SU-DHL-6 (cell line): Measurements from ENCODE around the gene PANX2.

Experiments used
- H2AFZ ChIP-seq: fragments of 200-600 bp; sonication (generic); 2 replicates; pipeline ENCODE4 v1.6.1; 2014; ENCODE audit warnings: low read depth, mild to moderate bottlenecking, moderate library complexity, mixed read lengths, antibody characterized with exemption, low read length; ENCODE audit not compliant: severe bottlenecking
- H3F3A ChIP-seq: fragments of 200-600 bp; shearing (Covaris generic); 2 replicates; pipeline ENCODE4 v1.6.0; 2016; ENCODE audit warnings: antibody characterized with exemption, mild to moderate bottlenecking; ENCODE audit not compliant: insufficient read depth
- H3K27ac ChIP-seq: fragments of 200-600 bp; sonication (generic); 2 replicates; pipeline ENCODE4 v1.5.1; 2016; ENCODE audit warnings: low read depth, mild to moderate bottlenecking, low read length, moderate library complexity, mixed read lengths
- H3K27me3 ChIP-seq: fragments of 200-600 bp; sonication (generic), shearing (Covaris generic); 2 replicates; pipeline ENCODE4 v1.6.0; 2014; ENCODE audit warnings: mild to moderate bottlenecking, low read length
- H3K36me3 ChIP-seq: fragments of 200-600 bp; sonication (generic); 2 replicates; pipeline ENCODE4 v1.6.1; 2014; ENCODE audit warnings: mild to moderate bottlenecking, low read length, mixed read lengths
- H3K4me2 ChIP-seq: fragments of 300-600, 200-600 bp; shearing (Covaris generic), sonication (generic); 2 replicates; pipeline ENCODE4 v1.6.0; 2014; ENCODE audit warnings: low read length, low read depth, mild to moderate bottlenecking; ENCODE audit not compliant: poor library complexity, severe bottlenecking
- H3K4me3 ChIP-seq: fragments of 200-600 bp; sonication (generic); 2 replicates; pipeline ENCODE4 v1.5.1; 2014; ENCODE audit warnings: antibody characterized with exemption, low read length, mild to moderate bottlenecking, mixed read lengths; ENCODE audit not compliant: insufficient read depth, poor library complexity, severe bottlenecking
- H3K79me2 ChIP-seq: fragments of 200-600 bp; sonication (generic); 2 replicates; pipeline ENCODE4 v1.6.1; 2014; ENCODE audit warnings: mild to moderate bottlenecking, low read length, moderate library complexity; ENCODE audit not compliant: insufficient read depth
- H3K9ac ChIP-seq: fragments of 200-600 bp; sonication (generic); 2 replicates; pipeline ENCODE4 v1.7.0; 2014; ENCODE audit warnings: mild to moderate bottlenecking, low read length
- H3K9me2 ChIP-seq: fragments of 200-600 bp; sonication (generic); replicated peaks from 2 replicates; pipeline ENCODE4 v1.6.1; 2014; ENCODE audit warnings: low read length; ENCODE audit not compliant: insufficient read depth
- H3K9me3 ChIP-seq: fragments of 200-600 bp; sonication (generic); 2 replicates; pipeline ENCODE4 v1.6.1; 2014; ENCODE audit warnings: low read length, mixed read lengths; ENCODE audit not compliant: insufficient read depth
- H4K20me1 ChIP-seq: fragments of 200-600 bp; sonication (generic); 2 replicates; pipeline ENCODE4 v1.6.1; 2014; ENCODE audit warnings: low read depth, mild to moderate bottlenecking, antibody characterized with exemption, low read length, moderate library complexity, mixed read lengths
- EZH2phosphoT487 ChIP-seq: fragments of 200-600 bp; sonication (generic), shearing (Covaris generic); conservative IDR thresholded peaks from 2 replicates; pipeline ENCODE4 v1.6.1; 2018; ENCODE audit warnings: mild to moderate bottlenecking, antibody characterized with exemption, low read length, moderate library complexity, mixed read lengths
- TF ChIP-seq, protein P1 (sequence below): fragments of 200-600 bp; sonication (generic); IDR thresholded peaks from one replicate; pipeline ENCODE4 v1.5.1; 2017; ENCODE audit warnings: antibody characterized with exemption, mild to moderate bottlenecking, low read length, moderate library complexity; ENCODE audit not compliant: insufficient read depth, poor library complexity, severe bottlenecking

Gene PANX2

DNA sequence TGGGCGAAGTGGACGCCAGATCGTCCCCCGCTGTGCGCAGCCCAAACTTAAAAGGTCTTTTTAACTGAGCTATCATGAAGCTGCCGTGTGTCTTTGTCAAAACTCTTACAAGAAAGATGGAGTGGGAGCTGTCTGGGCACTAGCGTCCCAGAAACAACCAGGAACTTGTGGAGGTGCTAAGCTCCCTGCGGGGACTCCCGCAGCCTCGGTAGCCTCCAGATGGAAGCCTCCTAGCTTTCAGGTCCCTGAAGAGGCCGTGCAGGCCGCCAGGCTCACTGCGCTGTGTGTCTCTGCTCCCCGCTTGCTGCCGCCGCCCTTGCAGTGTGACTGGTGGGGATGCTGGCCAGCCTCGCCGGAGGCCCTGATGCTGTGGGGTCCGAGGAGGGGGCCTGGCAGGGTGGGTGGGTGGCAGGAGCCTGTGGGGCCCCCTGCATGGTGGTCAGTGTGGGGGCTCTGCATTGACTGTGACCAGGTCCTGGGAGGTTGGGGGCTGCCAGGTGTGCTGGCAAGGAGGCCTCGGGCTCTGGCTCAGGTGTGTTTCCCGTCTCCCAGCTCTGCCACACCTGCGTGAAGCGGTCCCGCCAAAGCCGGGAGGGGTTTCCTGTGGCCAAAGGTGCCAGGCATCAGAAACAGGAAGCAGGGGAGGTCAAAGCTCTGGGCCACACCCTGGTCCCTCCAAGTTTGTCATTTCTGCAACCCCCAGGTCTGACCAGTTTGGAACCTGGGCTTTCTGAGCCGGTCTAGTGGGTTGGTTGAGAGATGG, 16.4 kb downstream of the PANX2 start:
- no peaks in the 10 kb centered on the region for H3K9me2 ChIP-seq
- H3K27ac ChIP-seq = peak overlapping the region; percentile 99
- H3K36me3 ChIP-seq = no peaks in the 10 kb centered on the region
- H4K20me1 ChIP-seq = no peaks in the 10 kb centered on the region
- peaks cover 50% of the 10 kb centered on the region for H3F3A ChIP-seq
- H3K27me3 ChIP-seq = no peaks in the 10 kb centered on the region
- H3K9me3 ChIP-seq = no peaks in the 10 kb centered on the region
- no peak for TF ChIP-seq EZH2phosphoT487
- TF ChIP-seq, protein P1, sequence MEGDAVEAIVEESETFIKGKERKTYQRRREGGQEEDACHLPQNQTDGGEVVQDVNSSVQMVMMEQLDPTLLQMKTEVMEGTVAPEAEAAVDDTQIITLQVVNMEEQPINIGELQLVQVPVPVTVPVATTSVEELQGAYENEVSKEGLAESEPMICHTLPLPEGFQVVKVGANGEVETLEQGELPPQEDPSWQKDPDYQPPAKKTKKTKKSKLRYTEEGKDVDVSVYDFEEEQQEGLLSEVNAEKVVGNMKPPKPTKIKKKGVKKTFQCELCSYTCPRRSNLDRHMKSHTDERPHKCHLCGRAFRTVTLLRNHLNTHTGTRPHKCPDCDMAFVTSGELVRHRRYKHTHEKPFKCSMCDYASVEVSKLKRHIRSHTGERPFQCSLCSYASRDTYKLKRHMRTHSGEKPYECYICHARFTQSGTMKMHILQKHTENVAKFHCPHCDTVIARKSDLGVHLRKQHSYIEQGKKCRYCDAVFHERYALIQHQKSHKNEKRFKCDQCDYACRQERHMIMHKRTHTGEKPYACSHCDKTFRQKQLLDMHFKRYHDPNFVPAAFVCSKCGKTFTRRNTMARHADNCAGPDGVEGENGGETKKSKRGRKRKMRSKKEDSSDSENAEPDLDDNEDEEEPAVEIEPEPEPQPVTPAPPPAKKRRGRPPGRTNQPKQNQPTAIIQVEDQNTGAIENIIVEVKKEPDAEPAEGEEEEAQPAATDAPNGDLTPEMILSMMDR = no peak
- H2AFZ ChIP-seq = no peak overlapping the region
- H3K9ac ChIP-seq = peak overlapping the region; percentile 99
- H3K4me2 ChIP-seq = peak overlapping the region; percentile 81
- H3K79me2 ChIP-seq = peaks cover 24% of the 10 kb centered on the region
- H3K4me3 ChIP-seq = peak overlapping the region; percentile 76

DNA sequence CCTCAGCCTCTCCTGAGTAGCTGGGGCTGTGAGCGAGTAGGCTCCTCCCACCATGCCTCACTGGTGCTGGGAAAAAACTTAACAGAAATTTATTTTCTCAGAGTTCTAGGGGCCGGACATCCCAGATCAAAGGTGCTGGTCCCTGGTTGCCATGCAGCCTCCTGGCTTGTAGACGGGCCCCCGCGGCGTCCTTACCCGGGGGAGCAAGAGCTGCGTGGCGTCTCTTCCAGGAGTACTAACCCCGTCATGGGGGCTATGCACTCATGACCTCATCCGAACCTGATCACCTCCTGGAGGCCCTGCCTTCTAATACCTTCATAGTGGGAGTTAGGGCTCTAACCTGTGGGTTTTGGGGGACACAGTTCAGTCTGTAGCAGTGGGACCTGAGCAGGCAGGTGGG, 17.8 kb downstream of the PANX2 start:
- H3K27me3 ChIP-seq = no peaks in the 10 kb centered on the region
- H3K4me2 ChIP-seq = peak overlapping the region; percentile 81
- TF ChIP-seq, protein P1 = no peak
- TF ChIP-seq EZH2phosphoT487 = no peak
- no peak overlapping the region for H2AFZ ChIP-seq
- H3K36me3 ChIP-seq = no peaks in the 10 kb centered on the region
- no peaks in the 10 kb centered on the region for H3K9me2 ChIP-seq
- H3K27ac ChIP-seq = peak overlapping the region; percentile 99
- H3K4me3 ChIP-seq = peak overlapping the region; percentile 49
- no peaks in the 10 kb centered on the region for H4K20me1 ChIP-seq
- peaks cover 64% of the 10 kb centered on the region for H3F3A ChIP-seq
- no peaks in the 10 kb centered on the region for H3K9me3 ChIP-seq
- peaks cover 33% of the 10 kb centered on the region for H3K79me2 ChIP-seq
- peak overlapping the region; percentile 99 for H3K9ac ChIP-seq

DNA sequence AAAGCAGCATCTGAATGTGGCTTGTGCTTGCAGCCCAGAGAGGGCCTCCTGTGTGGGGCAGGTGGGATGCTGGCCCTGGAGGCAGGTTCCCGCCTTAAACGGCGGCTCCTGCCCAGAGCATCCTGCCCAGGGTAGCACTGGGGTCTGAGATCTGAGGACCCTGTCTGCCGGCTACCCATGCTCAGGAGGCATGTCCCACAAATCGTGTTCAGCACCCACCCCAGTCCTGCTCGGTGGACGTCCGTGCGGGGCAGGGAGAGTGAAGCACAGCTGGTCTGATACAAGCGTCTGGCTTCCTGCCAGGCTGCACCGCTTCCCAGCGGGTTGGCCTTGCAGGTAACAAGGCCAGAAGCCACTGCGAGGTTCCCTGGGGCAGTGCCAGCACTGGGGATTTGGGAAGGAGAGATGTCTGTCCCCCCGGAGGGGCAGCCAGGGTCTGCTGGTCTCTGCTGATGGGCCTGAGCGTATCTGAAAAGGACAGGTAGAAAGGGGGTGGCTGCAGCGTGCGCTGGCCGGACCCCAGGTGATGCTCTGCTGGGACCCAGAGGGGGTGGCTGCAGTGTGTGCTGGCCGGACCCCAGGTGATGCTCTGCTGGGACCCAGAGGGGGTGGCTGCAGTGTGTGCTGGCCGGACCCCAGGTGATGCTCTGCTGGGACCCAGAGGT, 18.8 kb downstream of the PANX2 start:
- Histone ChIP-seq H3K9me2 (no peaks in the 10 kb centered on the region), H3K9ac (peak overlapping the region; percentile 99), H3K4me3 (peak overlapping the region; percentile 49)

More for the DNA sequence above, 18.8 kb downstream of the PANX2 start:
- Histone ChIP-seq H3K4me2 (peak overlapping the region; percentile 81), H3K27me3 (no peaks in the 10 kb centered on the region), H3K79me2 (peaks cover 40% of the 10 kb centered on the region), H3K36me3 (no peaks in the 10 kb centered on the region), H2AFZ (no peak overlapping the region), H3F3A (peaks cover 66% of the 10 kb centered on the region), H4K20me1 (no peaks in the 10 kb centered on the region), H3K9me3 (no peaks in the 10 kb centered on the region), H3K27ac (peak overlapping the region; percentile 99)
- no peak for TF ChIP-seq EZH2phosphoT487
- TF ChIP-seq, protein P1 = no peak
